Testis (tissue), 2 donors: Measurements from ENCODE around the gene LEP.

Source experiments
- POLR2A ChIP-seq: fragments of 450-650 bp; IDR thresholded peaks from one replicate; pipeline ENCODE4 v1.6.1; 2017; ENCODE audit warnings: antibody characterized with exemption, mild to moderate bottlenecking, moderate library complexity
- TF ChIP-seq, protein P1 (sequence below), 3 experiments: fragments of 450-650 bp in 2 of 3; fragments of 200-600 bp in 1 of 3; sonication (generic) in 1 of 3; IDR thresholded peaks; one replicate each; pipeline ENCODE4 v1.5.1; 2016 to 2019; ENCODE audit warnings: antibody characterized with exemption in 3 of 3, mild to moderate bottlenecking in 2 of 3, moderate library complexity in 1 of 3

DNA sequence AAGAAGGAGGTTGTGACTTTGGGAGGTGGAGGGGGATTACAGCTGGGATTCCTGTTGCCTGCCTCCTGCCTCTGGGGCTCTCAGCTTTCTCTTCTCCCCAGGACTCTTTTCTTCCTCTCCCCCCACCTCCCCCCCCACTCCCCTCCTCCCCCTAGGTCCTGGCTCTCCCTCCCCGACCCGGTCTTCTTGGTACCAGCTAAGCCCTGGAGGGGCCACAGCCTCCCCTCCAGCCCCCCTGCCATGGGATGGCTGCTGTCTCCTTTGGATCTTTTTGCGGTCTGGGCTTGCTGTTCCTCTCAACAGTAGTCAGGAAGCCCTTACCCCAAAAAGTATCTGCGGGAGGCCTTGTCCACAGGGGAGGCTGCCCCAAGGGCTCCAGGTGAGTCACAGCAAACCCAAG lies 33.5 kb upstream of the LEP start:
- TF ChIP-seq, protein P1, sequence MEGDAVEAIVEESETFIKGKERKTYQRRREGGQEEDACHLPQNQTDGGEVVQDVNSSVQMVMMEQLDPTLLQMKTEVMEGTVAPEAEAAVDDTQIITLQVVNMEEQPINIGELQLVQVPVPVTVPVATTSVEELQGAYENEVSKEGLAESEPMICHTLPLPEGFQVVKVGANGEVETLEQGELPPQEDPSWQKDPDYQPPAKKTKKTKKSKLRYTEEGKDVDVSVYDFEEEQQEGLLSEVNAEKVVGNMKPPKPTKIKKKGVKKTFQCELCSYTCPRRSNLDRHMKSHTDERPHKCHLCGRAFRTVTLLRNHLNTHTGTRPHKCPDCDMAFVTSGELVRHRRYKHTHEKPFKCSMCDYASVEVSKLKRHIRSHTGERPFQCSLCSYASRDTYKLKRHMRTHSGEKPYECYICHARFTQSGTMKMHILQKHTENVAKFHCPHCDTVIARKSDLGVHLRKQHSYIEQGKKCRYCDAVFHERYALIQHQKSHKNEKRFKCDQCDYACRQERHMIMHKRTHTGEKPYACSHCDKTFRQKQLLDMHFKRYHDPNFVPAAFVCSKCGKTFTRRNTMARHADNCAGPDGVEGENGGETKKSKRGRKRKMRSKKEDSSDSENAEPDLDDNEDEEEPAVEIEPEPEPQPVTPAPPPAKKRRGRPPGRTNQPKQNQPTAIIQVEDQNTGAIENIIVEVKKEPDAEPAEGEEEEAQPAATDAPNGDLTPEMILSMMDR (IDR thresholded peaks at IDR 0.05), result no peak
- TF ChIP-seq POLR2A, result no peak
